Activated CD8-positive, alpha-beta memory T cell treated with anti-CD3 and anti-CD28 coated beads, Interleukin-2, amount 50 U/mL, for 1 hour (primary cell): Measurements from ENCODE around the gene PREX1.

Experiments used
- DNase-seq: peaks from one replicate; pipeline ENCODE4 v3.0.0-alpha.2; 2020; ENCODE audit errors: extremely low read depth

Gene PREX1

DNA sequence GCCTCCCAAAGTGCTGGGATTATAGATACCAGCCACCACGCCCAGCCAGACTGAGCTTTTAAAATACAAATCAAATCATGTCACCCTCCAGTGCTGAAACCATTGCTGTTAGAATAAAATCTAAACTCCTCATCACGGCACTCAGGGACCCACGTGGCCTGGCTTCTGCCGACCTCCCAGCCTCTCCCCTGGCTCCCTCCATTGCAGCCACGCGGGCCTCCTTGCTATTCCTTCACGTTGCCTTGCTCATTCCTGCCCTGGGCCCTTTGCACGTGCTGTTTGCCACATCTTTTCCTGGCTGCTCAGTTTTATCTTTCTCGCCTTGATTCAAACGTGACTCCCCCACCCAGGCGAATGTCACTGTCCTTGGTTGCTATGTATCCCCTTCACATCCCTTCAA, 244.6 kb downstream of the PREX1 start:
- DNase-seq: no peak

DNA sequence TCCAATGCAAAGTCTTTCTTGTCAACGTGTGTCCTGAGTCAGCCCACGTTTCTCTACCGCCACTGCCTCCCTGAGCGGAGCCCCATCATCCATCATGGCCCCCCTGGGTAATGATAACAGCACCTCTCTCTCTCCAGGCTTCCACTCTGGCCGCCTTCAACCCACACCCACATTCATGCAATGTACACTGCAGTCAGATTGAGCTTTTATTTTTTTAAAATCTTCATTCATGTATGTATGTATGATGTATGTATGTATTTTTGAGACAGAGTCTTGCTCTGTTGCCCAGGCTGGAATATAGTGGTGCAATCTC, 245.2 kb downstream of the PREX1 start:
- no peak for DNase-seq

DNA sequence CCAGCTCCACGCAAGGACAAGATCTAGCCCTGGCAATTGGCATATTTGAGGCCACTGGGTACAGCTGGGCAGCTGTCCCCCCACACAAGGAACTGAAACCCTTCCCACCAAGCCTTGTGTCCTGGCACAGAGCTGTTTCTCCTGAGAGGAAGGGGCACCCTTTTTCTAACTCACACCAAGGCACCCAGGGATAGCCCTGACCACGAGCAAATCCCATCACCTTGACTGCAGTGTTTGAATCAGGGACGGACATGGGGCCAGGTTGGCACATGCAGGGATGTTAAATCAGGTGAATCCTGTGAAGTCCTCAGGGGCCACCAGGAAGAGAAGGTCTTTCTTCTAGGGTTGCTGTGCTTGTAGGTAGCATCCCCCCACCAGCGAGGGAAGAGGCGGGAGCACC, 246.6 kb downstream of the PREX1 start:
- no peak for DNase-seq

DNA sequence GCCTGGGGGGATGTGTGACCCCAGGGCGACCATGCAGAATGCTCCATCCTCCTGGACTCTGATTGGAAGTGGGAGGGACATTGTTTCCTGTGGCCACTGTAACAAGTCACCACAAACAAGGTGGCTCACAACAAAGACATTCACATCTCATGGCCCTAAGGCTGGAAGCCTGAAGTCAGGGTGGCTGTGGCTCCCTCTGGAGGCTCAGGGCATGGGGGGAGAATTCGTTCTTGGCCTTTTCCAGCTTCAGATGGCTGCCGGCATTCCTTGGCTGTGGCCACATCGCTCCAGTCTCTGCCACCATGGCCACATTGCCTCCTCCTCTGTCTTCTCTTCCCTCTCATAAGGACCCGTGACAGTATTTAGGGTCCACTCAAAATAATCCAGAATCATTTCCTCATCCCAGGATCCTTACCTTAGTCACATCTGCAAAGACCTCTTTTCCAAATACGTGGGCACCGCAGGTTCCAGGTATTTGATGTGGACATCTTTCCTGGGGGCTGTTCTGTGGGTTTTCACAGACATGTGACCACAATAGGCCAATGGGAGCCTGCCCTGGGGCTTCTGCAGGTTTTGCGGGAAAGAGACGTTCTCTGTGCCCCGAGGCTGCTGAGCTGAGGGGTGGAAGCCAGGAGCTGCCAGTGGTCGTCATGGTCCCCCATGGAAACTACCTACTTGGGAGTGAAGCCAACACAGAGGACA, 249.3 kb downstream of the PREX1 start:
- no peak for DNase-seq

DNA sequence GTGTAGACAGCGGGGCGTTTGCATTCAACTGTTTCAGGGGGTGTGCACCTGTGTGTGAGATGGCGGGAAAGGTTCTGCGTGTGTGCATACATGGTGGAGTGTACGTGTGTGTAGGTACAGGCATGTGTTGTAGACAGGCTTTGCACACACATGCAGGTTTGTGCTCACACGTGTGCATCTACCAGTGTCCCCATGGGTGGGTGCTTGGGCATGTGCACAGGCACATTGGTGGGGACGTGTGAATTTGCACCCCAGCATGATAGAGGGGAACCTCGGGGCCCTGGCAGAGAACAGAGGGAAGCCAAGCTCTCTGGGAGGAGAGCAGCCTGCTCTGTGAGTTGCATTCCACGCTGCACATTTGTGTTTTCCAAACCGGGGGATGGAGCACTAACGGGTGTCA, 250.2 kb downstream of the PREX1 start:
- DNase-seq: no peak

DNA sequence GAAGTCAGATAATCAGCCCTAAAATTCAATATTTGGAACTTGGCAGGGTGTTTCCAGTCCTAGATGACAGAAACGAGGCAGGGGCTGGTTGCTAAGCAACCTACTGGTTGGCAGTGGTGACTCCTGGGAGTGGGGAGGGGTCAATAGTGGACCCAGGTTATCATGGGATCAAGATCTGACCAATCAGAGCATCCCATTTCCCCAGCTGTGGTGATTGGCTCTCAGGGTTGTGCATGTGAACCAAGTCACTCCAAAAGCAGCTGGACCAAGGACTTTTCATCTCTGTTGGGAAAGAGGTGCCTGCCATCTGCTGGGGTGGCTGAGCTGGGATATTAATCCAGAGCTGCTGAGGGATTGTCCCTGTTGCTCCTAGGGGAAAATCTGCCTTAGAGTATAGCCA, 253.4 kb downstream of the PREX1 start:
- no peak for DNase-seq
